NOMO-1 (cell line): Measurements from ENCODE around the gene ROBO2.

Experiments used
- DNase-seq, 2 experiments: peaks; one replicate each; lab custom pipeline; 2025; ENCODE audit not compliant: unreplicated experiment in 2 of 2; lab: John Stamatoyannopoulos, UW

The ROBO2 gene

DNA sequence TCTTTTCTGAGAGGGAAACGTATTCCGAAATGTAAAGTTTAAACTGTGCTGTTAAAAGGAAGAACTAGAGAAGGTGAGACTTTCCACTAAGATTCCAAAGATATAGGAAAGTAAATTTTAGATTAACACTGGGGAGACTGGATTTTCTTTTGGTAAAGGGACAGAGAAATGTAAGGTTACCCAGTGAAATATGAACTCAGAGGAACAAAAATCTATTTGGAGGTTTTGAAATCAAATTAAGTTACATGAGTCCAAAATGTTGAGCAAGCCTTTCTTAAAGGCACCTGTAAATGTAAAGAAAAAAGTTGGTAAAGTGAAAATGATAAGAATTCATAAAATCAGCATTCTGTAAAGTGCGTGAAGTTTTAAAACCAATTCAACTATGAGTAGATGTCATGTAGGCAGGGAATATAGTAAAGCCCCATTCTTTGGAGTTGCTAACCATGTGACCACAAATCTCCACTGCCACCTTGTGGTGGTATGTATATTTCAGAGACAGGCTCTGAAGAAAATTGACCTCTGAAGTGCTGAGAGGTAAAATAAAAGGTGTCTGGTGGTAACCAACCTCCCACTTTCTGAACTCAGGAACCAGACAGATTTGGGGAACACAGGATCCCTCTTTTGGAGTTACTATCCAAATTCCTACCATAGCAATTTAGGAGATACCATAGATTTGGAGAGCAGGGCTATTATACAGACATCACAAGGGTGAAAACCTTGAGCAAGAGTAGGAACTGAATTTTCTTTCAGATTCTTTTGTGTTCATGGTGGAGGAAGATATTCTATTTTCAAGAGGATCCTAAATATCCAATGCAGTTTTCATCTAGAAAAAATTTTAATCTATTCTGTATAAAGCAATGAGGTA is 215.3 kb downstream of the ROBO2 start:
- peak in 1 of 2 experiments; percentile 9 for DNase-seq

DNA sequence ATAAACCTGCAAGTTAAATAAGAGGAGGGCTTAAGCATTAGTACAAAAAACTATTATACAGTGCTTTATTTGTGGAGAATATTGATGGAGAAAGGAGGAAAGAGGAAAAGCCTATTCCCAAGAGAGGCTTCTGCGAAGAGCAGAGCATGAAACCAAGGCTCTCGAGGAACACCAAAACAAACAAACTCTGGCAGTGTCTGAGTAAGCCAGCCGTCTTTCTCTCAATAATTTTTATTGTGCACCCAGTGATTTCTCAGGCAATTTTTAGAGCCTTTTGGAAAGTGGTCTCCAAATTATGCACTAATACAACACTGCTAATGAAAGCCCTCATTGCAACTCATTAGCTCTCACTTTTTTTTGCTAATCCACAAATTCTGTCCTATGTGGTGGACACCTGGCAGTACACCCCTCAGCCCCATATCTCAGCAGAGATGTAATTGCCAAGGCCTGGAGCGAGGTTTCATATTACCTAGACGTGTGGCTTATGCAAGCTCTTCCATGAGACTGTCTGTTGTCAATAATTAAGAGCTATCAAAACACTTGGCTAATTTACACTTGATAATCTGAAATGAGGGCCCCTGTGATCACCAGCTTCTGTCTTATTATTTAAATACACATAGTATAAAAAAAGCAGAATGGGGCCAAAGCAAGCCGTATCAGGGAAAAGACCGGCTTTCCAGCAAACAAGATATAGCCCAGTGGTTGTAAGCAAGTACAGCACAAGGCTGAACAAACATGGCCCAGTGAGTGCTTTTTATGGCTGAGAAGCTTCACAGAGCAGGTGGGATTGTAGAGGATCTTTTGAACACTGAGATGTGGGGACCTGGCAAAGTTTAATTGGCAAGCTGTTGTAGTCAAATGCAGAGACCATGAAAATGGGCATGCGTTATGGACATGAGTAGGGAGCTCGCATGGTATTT is 216.9 kb downstream of the ROBO2 start:
- no peak for DNase-seq

DNA sequence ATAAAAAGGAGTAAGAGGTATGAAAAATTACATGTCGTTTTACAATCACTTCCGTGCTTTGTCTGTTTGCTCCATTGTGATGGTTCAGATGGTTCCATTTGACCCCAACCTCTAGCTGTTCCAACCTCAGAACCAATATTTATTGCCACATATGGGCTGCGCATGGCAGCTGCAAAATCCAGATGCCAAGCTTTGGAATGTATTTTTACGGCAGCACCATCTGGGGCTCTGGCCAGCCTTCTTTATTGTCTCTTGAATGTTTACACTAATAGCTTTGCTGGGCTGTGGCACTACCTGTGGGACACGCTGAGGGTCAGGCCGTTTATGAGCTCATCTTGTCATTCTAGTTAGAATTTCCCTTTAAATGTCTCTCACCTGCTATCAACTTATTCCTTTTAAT is 219.8 kb downstream of the ROBO2 start:
- no peak for DNase-seq

GRCh38 chr3:77262361-77262760 is 222.5 kb downstream of the ROBO2 start:
- no peak for DNase-seq

DNA sequence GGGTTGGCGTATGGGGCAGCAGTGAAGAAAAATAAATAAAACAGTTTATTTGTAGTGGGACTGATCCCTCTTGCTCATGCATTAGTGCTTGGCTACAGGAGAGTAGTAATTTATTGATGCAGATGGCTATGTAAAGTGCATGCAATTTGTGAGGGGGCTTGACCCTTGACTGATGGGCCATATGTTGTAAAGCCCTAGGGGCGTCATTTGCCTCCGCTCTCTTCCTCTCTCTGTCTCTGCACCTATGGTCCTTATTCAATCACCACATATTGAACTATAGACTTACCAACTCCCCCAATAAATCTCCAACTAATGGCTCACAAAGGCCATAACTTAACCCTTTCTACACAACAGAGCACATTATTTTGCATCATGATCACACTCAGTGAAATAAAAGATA is 227.7 kb downstream of the ROBO2 start:
- DNase-seq = no peak

- DNase-seq = no peak
These were observed 231.4 kb downstream of the ROBO2 start for GRCh38 chr3:77271306-77271705.

GRCh38 chr3:77271711-77272110 is 231.8 kb downstream of the ROBO2 start:
- DNase-seq = no peak

- no peak for DNase-seq
These were observed 239.4 kb downstream of the ROBO2 start for GRCh38 chr3:77279276-77279675.

DNA sequence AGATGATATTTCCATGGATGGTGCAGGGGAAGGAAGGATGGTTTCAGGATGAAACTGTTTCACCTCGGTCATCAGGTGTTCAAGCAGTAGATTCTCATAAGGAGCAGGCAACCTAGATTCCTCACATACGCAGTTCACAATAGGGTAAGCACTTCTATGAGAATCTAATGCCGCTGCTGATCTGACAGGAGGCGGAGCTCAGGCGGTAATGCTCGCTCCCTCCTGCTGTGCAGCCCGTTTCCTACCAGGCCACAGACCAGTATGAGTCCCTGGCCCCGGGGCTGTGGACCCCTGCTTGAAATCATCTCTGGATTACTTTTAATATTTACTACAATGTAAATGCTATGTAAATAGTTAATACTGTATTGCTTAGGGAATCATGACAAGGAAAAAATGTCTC is 241.8 kb downstream of the ROBO2 start:
- no peak for DNase-seq

- DNase-seq = no peak
These were observed 243.2 kb downstream of the ROBO2 start for GRCh38 chr3:77283108-77283507.

- DNase-seq = no peak
These were observed 248.4 kb downstream of the ROBO2 start for GRCh38 chr3:77288348-77288747.

- no peak for DNase-seq
These were observed 256.6 kb downstream of the ROBO2 start for GRCh38 chr3:77296527-77296926.

- no peak for DNase-seq
These were observed 258.5 kb downstream of the ROBO2 start for GRCh38 chr3:77298417-77298816.

DNA sequence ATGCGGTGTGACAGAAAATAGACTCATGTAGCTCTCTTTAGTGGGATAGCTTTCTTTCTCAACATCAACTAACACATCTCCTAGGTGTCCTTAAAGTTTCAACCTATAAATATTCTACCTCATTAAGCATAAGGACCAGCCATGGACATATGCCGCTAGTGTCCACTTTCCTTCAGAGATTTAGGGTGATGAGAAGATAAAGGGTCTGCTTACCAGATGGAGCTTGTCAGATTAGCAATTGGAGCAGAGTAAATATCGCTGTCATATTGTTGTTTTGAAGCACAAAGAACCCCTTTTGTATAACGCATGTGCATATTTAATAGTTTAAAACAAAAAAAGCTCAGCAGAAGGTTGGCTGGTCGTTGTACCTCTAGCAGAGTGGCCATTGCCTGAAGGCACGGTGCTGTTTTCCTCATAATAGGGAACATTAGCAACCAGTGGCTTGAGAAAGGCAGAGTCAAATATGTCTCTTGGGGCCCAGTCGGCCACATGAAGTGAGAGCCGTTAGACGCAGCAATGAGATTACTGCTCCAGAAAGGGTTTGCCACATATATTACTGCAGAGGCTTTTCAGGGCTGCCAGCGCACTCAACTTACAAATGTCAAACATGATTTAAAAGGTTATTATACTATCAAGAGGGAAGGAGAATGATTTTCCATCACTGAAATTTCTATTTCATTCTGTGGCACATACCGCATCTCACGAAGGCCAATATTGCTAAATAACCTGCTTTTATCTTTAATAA is 264.2 kb downstream of the ROBO2 start:
- DNase-seq = no peak

- no peak for DNase-seq
These were observed 264.8 kb downstream of the ROBO2 start for GRCh38 chr3:77304700-77305021.

GRCh38 chr3:77309460-77309859 is 269.6 kb downstream of the ROBO2 start:
- DNase-seq = no peak

- DNase-seq = no peak
These were observed 273.9 kb downstream of the ROBO2 start for GRCh38 chr3:77313843-77314242.

DNA sequence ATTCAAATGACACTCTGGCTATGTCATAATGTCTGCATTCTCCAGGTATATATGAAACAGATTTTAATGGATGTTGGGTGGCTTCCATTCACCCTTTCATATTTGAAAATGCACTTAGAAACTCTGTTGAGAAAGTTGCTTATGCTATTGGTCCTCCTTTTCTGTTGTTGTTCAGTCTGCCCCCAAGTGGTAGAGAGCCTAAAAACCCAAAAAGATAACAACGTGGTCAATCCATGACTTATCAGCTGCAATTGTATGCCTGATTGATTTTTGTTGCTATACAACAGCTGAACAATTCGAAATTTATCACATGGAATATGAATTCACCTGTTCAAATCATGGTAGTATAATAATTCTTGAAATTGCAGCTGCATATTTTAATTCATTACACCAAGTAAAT is 279.8 kb downstream of the ROBO2 start:
- no peak for DNase-seq

DNA sequence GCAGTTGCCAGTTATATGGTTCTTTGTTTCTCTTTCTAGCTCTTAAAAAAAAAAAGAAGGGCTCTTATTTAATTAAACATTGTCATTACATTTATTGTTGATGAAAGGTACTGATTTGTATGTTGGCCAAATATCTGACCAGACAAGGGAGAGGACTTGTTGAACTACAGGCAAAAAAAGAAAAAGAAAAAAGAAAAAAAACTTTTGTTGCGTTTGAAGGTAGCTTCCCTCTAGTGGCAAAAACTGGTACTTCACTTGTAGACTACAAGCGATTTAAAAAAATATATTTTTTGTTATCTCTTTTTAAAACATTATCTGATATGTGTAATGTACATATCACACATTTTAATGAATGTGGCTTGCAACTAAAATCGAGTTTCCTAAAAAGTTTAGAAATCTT is 280.6 kb downstream of the ROBO2 start:
- DNase-seq = peak; percentile 1 to 25

GRCh38 chr3:77321646-77322045 is 281.7 kb downstream of the ROBO2 start:
- DNase-seq = no peak

DNA sequence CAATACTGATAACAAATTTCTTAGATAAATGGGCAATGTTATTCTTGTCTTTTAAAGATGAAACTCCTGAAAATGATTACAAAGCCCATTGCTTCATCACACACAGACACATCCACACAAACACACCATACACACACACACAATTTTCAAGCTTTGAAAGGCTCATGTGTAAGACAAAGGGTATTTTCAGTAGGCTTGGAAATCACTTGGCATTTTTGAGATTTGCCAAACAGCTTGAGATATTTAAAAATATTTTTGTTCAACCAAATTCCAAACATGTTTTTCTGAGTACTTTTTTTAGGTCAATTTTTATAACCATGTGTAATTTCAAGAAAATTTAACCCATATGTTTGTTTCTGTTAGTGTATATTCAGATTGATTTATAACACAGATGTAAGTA is 283.7 kb downstream of the ROBO2 start:
- no peak for DNase-seq
